Esophagus muscularis mucosa (tissue), 4 donors: ENCODE data around the gene NAE1. TPM values are rescaled to one million over a fixed set of nuclear protein-coding genes. Genes with fewer than 3 reads are reported as not detected.

ENCODE experiments used
- DNase-seq: peaks from one replicate; pipeline ENCODE4 v3.0.0-alpha.2; 2017; ENCODE audit errors: extremely low spot score
- H3K27ac ChIP-seq, 4 donors: fragments of 200-600 bp; sonication (generic); replicated peaks in 1 of 4; 1 replicate in 3 of 4; 2 replicates in 1 of 4; pipeline ENCODE4 v1.5.1; 2016 to 2019; ENCODE audit warnings: mild to moderate bottlenecking in 1 of 4
- H3K27me3 ChIP-seq, 4 donors: fragments of 200-600 bp; sonication (generic); one replicate each; pipeline versions ENCODE4 v1.5.1 to v1.6.0; 2016 to 2019
- H3K36me3 ChIP-seq, 4 donors: fragments of 200-600 bp; sonication (generic); one replicate each; pipeline ENCODE4 v1.5.1; 2016 to 2019
- H3K4me1 ChIP-seq, 4 donors: fragments of 200-600 bp; sonication (generic); one replicate each; pipeline ENCODE4 v1.5.1; 2016 to 2019
- H3K4me3 ChIP-seq, 4 donors: fragments of 200-600 bp; sonication (generic); 1 replicate in 2 of 4; 2 replicates in 2 of 4; pipeline ENCODE4 v1.5.1; 2016 to 2019; ENCODE audit warnings: mild to moderate bottlenecking in 4 of 4, moderate library complexity in 1 of 4
- H3K9me3 ChIP-seq, 4 donors: fragments of 200-600 bp; sonication (generic); 1 replicate in 3 of 4; 2 replicates in 1 of 4; pipeline ENCODE4 v1.5.1; 2016 to 2019
- EP300 ChIP-seq: sonication (generic); formaldehyde crosslinking; IDR thresholded peaks from one replicate; pipeline ENCODE4 v1.6.1; 2017; ENCODE audit warnings: antibody characterized with exemption
- POLR2A ChIP-seq: fragments of 450-650 bp; IDR thresholded peaks from one replicate; pipeline ENCODE4 v1.6.1; 2017; ENCODE audit warnings: antibody characterized with exemption, moderate library complexity, mild to moderate bottlenecking, low read depth
- POLR2AphosphoS5 ChIP-seq, 2 donors: sonication (generic); formaldehyde crosslinking; IDR thresholded peaks; one replicate each; pipeline ENCODE4 v1.6.1; 2017; ENCODE audit warnings: antibody characterized with exemption in 2 of 2
- WGBS: methylation state at CpG from one replicate; pipeline ENCODE4 v1.1.5; 2018; 5-methylcytosine and 5-hydroxymethylcytosine counted together
- intact Hi-C: fragments of 100-400 bp; cut with DNase I; formaldehyde crosslinking; loops from one replicate; pipeline ENCODE4 v1.15.1; 2023
- total RNA-seq, 4 donors: library from RNA; depleted of rRNA; stranded (reverse); fragments of >200 nt; gene quantifications; one replicate each; pipeline versions ENCODE4 v1.1.0 to v1.2.1, GENCODE V29; 2016
- TF ChIP-seq, protein P1 (sequence below), 3 experiments: fragments of 200-600 bp in 2 of 3; fragments of 450-650 bp in 1 of 3; sonication (generic) in 2 of 3; IDR thresholded peaks; one replicate each; pipeline ENCODE4 v1.5.1; 2017 to 2019; ENCODE audit warnings: antibody characterized with exemption in 3 of 3, mild to moderate bottlenecking in 2 of 3, moderate library complexity in 1 of 3

The NAE1 gene
- total RNA-seq, 4 donors from 2014 or later, result 32.7 to 50.7 (median 42.4) TPM

DNA sequence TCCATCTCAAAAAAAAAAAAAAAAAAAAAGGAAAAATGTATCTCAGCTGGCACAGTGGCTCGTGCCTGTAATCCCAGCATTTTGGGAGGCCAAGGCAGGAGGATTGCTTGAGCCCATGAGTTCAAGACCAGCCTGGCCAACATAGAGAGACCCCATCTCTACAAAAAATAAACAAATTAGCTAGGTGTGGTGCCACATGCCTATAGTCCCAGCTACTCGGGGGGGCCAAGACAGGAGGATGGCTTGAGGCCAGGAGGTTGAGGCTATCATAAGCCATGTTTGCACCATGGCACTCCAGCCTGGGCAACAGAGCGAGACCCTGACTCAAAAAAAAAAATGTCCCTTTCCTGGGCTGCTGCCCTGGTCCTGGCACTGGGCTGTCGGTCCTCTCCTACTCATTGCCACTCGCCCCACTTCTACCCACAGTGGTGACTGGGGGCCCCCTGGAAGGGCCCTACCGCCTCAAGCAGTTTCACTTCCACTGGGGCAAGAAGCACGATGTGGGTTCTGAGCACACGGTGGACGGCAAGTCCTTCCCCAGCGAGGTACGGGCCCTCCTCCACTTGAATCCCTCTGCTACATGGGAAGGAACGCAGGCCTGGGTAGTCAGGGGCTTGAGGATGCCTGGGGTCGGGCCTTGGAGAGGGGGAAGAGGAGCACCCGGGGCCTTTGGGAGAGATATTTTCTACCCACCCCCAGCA lies 19.5 kb upstream of the NAE1 start:
- H3K27me3 ChIP-seq, result peaks cover 0 to 45% (median 2%) of the 10 kb centered on the region in 4 donors
- no peaks in the 10 kb centered on the region for H3K9me3 ChIP-seq
- no peak overlapping the region for H3K4me3 ChIP-seq
- H3K36me3 ChIP-seq, result no peaks in the 10 kb centered on the region
- peaks cover 0 to 8% (median 7%) of the 10 kb centered on the region in 4 donors for H3K4me1 ChIP-seq
- no peak overlapping the region for H3K27ac ChIP-seq
- WGBS, result 91% methylated on average over 12 of the region's 14 CpGs
- intact Hi-C loops, result no loop called here
- no peak for TF ChIP-seq POLR2AphosphoS5 (IDR thresholded peaks at IDR 0.05)
- no peak for TF ChIP-seq EP300
- TF ChIP-seq, protein P1, sequence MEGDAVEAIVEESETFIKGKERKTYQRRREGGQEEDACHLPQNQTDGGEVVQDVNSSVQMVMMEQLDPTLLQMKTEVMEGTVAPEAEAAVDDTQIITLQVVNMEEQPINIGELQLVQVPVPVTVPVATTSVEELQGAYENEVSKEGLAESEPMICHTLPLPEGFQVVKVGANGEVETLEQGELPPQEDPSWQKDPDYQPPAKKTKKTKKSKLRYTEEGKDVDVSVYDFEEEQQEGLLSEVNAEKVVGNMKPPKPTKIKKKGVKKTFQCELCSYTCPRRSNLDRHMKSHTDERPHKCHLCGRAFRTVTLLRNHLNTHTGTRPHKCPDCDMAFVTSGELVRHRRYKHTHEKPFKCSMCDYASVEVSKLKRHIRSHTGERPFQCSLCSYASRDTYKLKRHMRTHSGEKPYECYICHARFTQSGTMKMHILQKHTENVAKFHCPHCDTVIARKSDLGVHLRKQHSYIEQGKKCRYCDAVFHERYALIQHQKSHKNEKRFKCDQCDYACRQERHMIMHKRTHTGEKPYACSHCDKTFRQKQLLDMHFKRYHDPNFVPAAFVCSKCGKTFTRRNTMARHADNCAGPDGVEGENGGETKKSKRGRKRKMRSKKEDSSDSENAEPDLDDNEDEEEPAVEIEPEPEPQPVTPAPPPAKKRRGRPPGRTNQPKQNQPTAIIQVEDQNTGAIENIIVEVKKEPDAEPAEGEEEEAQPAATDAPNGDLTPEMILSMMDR (IDR thresholded peaks at IDR 0.05), result no peak
- no peak for TF ChIP-seq POLR2A
- DNase-seq, result no peak

DNA sequence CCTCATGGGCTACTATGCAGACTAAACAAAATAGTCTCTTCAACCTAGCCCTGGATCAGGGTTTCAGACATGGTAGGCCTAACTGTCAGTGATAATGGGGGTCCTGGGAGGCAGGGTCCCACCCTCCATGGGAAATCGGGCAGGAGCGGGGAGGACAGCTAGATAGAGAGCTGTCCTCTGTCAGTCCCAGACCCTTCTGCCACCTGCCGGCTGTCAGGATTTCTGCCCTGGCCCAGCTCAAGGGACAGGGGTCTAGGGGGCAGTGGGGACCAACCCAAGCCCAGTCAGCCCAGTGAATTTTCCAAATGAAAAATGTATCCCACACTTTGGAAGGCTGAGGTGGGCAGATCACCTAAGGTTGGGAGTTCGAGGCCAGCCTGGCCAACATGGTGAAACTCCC lies 18.8 kb upstream of the NAE1 start:
- Histone ChIP-seq H3K27me3 (peaks cover 0 to 52% (median 9%) of the 10 kb centered on the region in 4 donors), H3K4me1 (peaks cover 6 to 16% (median 14%) of the 10 kb centered on the region in 4 donors), H3K36me3 (no peaks in the 10 kb centered on the region), H3K4me3 (no peak overlapping the region), H3K9me3 (no peaks in the 10 kb centered on the region), H3K27ac (no peak overlapping the region)
- intact Hi-C loops, result no loop called here
- no peak for DNase-seq
- 95% methylated on average over 4 of the region's 4 CpGs for WGBS
- TF ChIP-seq POLR2A (no peak), EP300 (no peak), POLR2AphosphoS5 (IDR thresholded peaks at IDR 0.05) (no peak)
- TF ChIP-seq, protein P1 (IDR thresholded peaks at IDR 0.05), result no peak

DNA sequence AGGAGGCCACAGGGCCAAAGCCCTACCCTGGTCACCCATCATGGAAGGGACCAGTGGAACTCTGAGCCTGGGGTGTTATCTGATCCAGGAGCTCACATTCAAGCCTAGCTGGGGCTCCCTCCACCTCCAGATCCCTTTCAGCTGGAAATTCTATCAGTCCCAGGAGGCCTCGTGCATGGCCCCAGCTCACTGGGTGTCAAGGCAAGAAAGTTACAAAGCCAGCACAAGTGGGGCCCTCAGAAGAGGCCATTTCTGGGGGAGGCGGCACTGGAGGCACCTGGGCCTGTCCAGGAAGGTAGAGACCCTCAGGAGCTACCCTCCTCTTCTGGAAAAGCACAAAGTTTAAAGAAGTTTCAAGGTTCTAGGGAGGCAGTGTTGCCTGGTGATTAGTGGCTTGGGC lies 18.2 kb upstream of the NAE1 start:
- Histone ChIP-seq H3K4me3 (no peak overlapping the region), H3K4me1 (peaks cover 11 to 21% (median 20%) of the 10 kb centered on the region in 4 donors), H3K36me3 (no peaks in the 10 kb centered on the region), H3K27me3 (peaks cover 4 to 57% (median 14%) of the 10 kb centered on the region in 4 donors), H3K27ac (no peak overlapping the region), H3K9me3 (no peaks in the 10 kb centered on the region)
- DNase-seq, result no peak
- intact Hi-C loops, result no loop called here
- WGBS, result 94% methylated on average over 2 of the region's 2 CpGs
- TF ChIP-seq POLR2AphosphoS5 (IDR thresholded peaks at IDR 0.05) (no peak), POLR2A (no peak)
- TF ChIP-seq, protein P1 (IDR thresholded peaks at IDR 0.05), result no peak

DNA sequence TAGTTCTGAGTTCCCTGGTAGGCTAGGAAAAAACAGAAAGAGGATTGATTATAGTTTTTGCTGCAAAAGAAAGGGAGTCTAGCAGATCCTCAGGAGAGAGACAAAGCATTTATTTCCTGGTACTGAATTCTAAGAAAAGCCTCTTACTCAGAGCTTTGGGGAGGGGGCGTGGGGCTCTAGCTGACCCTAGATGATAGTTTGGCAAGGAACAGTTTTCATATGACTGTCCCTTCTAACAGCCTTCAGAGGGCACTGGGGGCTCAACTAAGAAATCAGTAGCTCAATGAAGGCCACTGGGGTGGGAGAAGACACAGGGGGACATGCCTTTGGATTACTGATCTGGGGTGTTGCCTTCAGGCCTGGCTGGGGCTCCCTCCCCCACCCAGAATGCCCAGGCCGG lies 17.4 kb upstream of the NAE1 start:
- 90% methylated on average over 1 of the region's 2 CpGs for WGBS
- DNase-seq, result no peak
- intact Hi-C loops, result no loop called here
- Histone ChIP-seq H3K27ac (no peak overlapping the region), H3K4me3 (no peak overlapping the region), H3K36me3 (no peaks in the 10 kb centered on the region), H3K27me3 (peaks cover 4 to 65% (median 18%) of the 10 kb centered on the region in 4 donors), H3K9me3 (no peaks in the 10 kb centered on the region), H3K4me1 (peaks cover 11 to 23% (median 22%) of the 10 kb centered on the region in 4 donors)
- no peak for TF ChIP-seq POLR2AphosphoS5 (IDR thresholded peaks at IDR 0.05)
- TF ChIP-seq POLR2A, result no peak
- TF ChIP-seq, protein P1 (IDR thresholded peaks at IDR 0.05), result no peak
- no peak for TF ChIP-seq EP300
